H9 (cell line): ENCODE results near the gene LITAFD. TPM values are rescaled to one million over a fixed set of nuclear protein-coding genes. Genes with fewer than 3 reads are reported as not detected.

Source experiments
- DNase-seq: peaks from one replicate; pipeline ENCODE4 v3.0.0-alpha.2; 2017
- H2AFZ ChIP-seq: one replicate; pipeline ENCODE4 v1.6.1; 2013; ENCODE audit warnings: mild to moderate bottlenecking, low read length, control low read depth, moderate library complexity
- H2AK5ac ChIP-seq: 2 replicates; pipeline ENCODE4 v1.6.1; 2013; ENCODE audit warnings: low read length, control low read depth, mixed read lengths; ENCODE audit not compliant: insufficient read length
- H2BK120ac ChIP-seq: one replicate; pipeline ENCODE4 v1.6.1; 2013; ENCODE audit warnings: low read depth, mild to moderate bottlenecking, low read length, control low read depth, inconsistent platforms; ENCODE audit not compliant: poor library complexity, severe bottlenecking
- H2BK12ac ChIP-seq: 2 replicates; pipeline ENCODE4 v1.6.1; 2013; ENCODE audit warnings: low read length, control low read depth, mixed read lengths, low read depth; ENCODE audit not compliant: insufficient read length
- H2BK15ac ChIP-seq: 2 replicates; pipeline ENCODE4 v1.6.1; 2013; ENCODE audit warnings: low read depth, low read length, control low read depth
- H2BK20ac ChIP-seq: one replicate; pipeline ENCODE4 v1.6.1; 2013; ENCODE audit warnings: low read depth, mild to moderate bottlenecking, low read length, control low read depth, inconsistent platforms; ENCODE audit not compliant: poor library complexity, severe bottlenecking
- H2BK5ac ChIP-seq: 2 replicates; pipeline ENCODE4 v1.6.1; 2013; ENCODE audit warnings: low read length, control low read depth, mixed read lengths; ENCODE audit not compliant: insufficient read length
- H3K14ac ChIP-seq: 2 replicates; pipeline ENCODE4 v1.6.1; 2013; ENCODE audit warnings: low read length, control low read depth; ENCODE audit not compliant: insufficient read depth
- H3K18ac ChIP-seq: 2 replicates; pipeline ENCODE4 v1.6.1; 2013; ENCODE audit warnings: low read depth, mild to moderate bottlenecking, mixed read lengths, low read length, control low read depth; ENCODE audit not compliant: insufficient read length
- H3K23ac ChIP-seq: 2 replicates; pipeline ENCODE4 v1.6.1; 2013; ENCODE audit warnings: low read length, control low read depth, mixed read lengths, low read depth; ENCODE audit not compliant: insufficient read length
- H3K23me2 ChIP-seq: 2 replicates; pipeline ENCODE4 v1.6.1; 2013; ENCODE audit warnings: low read depth, mild to moderate bottlenecking, mixed read lengths, low read length, control low read depth; ENCODE audit not compliant: insufficient read length, poor library complexity, severe bottlenecking
- H3K27ac ChIP-seq: 2 replicates; pipeline ENCODE4 v1.5.1; 2013; ENCODE audit warnings: low read length, control low read depth, mixed read lengths, low read depth; ENCODE audit not compliant: insufficient read length
- H3K27me3 ChIP-seq: 2 replicates; pipeline ENCODE4 v1.6.1; 2013; ENCODE audit warnings: low read length, control low read depth, inconsistent platforms; ENCODE audit not compliant: insufficient read depth
- H3K4ac ChIP-seq: 2 replicates; pipeline ENCODE4 v1.6.1; 2013; ENCODE audit warnings: low read depth, mild to moderate bottlenecking, control low read depth, inconsistent platforms, low read length, moderate library complexity
- H3K4me1 ChIP-seq: 2 replicates; pipeline ENCODE4 v1.6.1; 2013; ENCODE audit warnings: low read length, control low read depth, inconsistent platforms; ENCODE audit not compliant: insufficient read depth
- H3K4me2 ChIP-seq: 2 replicates; pipeline ENCODE4 v1.6.1; 2013; ENCODE audit warnings: low read length, control low read depth, mixed read lengths; ENCODE audit not compliant: insufficient read length, insufficient read depth
- H3K56ac ChIP-seq: 2 replicates; pipeline ENCODE4 v1.6.1; 2013; ENCODE audit warnings: low read depth, mild to moderate bottlenecking, mixed read lengths, low read length, control low read depth; ENCODE audit not compliant: insufficient read length
- H3K79me1 ChIP-seq: 2 replicates; pipeline ENCODE4 v1.6.1; 2013; ENCODE audit warnings: low read depth, mild to moderate bottlenecking, moderate library complexity, low read length, control low read depth, inconsistent platforms; ENCODE audit not compliant: insufficient read depth, poor library complexity, severe bottlenecking
- H3K79me2 ChIP-seq: 2 replicates; pipeline ENCODE4 v1.6.1; 2013; ENCODE audit warnings: low read length, control low read depth, inconsistent platforms; ENCODE audit not compliant: insufficient read depth
- H3K9ac ChIP-seq: 2 replicates; pipeline ENCODE4 v1.6.1; 2013; ENCODE audit warnings: low read length, control low read depth, mixed read lengths; ENCODE audit not compliant: insufficient read length; ENCODE audit errors: extremely low read depth
- H3K9me3 ChIP-seq: one replicate; pipeline ENCODE4 v1.6.1; 2013; ENCODE audit warnings: low read depth, low read length, inconsistent platforms; ENCODE audit not compliant: control insufficient read depth
- H3T11ph ChIP-seq: one replicate; pipeline ENCODE4 v1.6.1; 2013; ENCODE audit warnings: mild to moderate bottlenecking, low read length, control low read depth, inconsistent platforms
- H4K20me1 ChIP-seq: one replicate; pipeline ENCODE4 v1.6.1; 2013; ENCODE audit not compliant: control insufficient read depth, insufficient read length, insufficient read depth
- H4K5ac ChIP-seq: 2 replicates; pipeline ENCODE4 v1.6.1; 2013; ENCODE audit warnings: low read depth, mild to moderate bottlenecking, mixed read lengths, low read length, control low read depth; ENCODE audit not compliant: insufficient read length
- H4K8ac ChIP-seq: replicated peaks from 2 replicates; pipeline ENCODE4 v1.6.1; 2013; ENCODE audit warnings: low read length, control low read depth, mixed read lengths, low read depth; ENCODE audit not compliant: insufficient read length
- H4K91ac ChIP-seq: 2 replicates; pipeline ENCODE4 v1.6.1; 2013; ENCODE audit warnings: low read depth, mild to moderate bottlenecking, moderate library complexity, mixed read lengths, low read length, control low read depth; ENCODE audit not compliant: insufficient read length
- H3K27ac Mint-ChIP-seq, 3 experiments: 2 replicates in 2 of 3; 3 replicates in 1 of 3; pipeline ENCODE4 v1.8.0; 2020 to 2021; ENCODE audit warnings: mixed read lengths in 3 of 3, mild to moderate bottlenecking in 1 of 3, moderate library complexity in 1 of 3
- H3K27me3 Mint-ChIP-seq: 2 replicates; pipeline ENCODE4 v1.8.0; 2021; ENCODE audit warnings: low read depth, mild to moderate bottlenecking, moderate library complexity, mixed read lengths
- H3K36me3 Mint-ChIP-seq, 3 experiments: 2 replicates in 2 of 3; 3 replicates in 1 of 3; pipeline ENCODE4 v1.8.0; 2020 to 2021; ENCODE audit warnings: low read depth in 3 of 3, mixed read lengths in 3 of 3; ENCODE audit not compliant: insufficient read depth in 1 of 3
- H3K4me1 Mint-ChIP-seq, 2 experiments: 2 replicates each; pipeline ENCODE4 v1.8.0; 2020; ENCODE audit warnings: mixed read lengths in 2 of 2
- H3K4me3 Mint-ChIP-seq, 2 experiments: 2 replicates in 1 of 2; 3 replicates in 1 of 2; pipeline ENCODE4 v1.8.0; 2020 to 2021; ENCODE audit warnings: mild to moderate bottlenecking in 2 of 2, mixed read lengths in 2 of 2, moderate library complexity in 1 of 2
- H3K9me3 Mint-ChIP-seq, 2 experiments: 2 replicates in 1 of 2; 3 replicates in 1 of 2; pipeline ENCODE4 v1.8.0; 2020; ENCODE audit warnings: mild to moderate bottlenecking in 2 of 2, mixed read lengths in 2 of 2, moderate library complexity in 1 of 2
- WGBS: extraction: QIAGEN DNeasy Blood & Tissue Kit; methylation state at CpG from one replicate; pipeline ENCODE4 v1.1.7; 2013; ENCODE audit warnings: missing lambda C conversion rate, low lambda C conversion rate, mixed read lengths; ENCODE audit not compliant: insufficient read length; ENCODE audit errors: extremely low coverage; 5-methylcytosine and 5-hydroxymethylcytosine counted together
- total RNA-seq: library from RNA; stranded (reverse); gene quantifications from 2 replicates; pipeline ENCODE4 v1.2.1, GENCODE V29; 2021
- TF ChIP-seq, protein P1 (sequence below): fragments of 200-600 bp; sonication (generic); conservative IDR thresholded peaks from 3 replicates; pipeline ENCODE4 v1.8.0; 2021; ENCODE audit warnings: antibody characterized with exemption, mild to moderate bottlenecking

LITAFD gene
- total RNA-seq, 1 experiment from 2014 or later = not detected

DNA sequence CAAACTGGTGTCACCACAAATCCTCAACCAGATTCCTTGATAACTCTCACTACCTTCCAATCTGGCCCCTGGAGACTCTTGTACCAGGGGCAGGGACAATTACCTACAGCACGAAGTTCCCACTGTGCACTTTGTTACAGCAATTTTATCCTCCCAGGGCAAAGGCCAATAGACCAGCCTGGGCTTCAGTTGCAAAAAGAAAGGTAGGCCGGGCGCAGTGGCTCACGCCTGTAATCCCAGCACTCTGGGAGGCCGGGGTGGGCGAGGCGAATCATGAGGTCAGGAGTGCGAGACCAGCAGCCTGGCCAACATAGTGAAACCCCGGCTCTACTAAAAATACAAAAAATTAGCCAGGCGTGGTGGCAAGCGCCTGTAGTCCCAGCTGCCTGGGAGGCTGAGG is 44.7 kb downstream of the LITAFD start:
- H3K79me1 ChIP-seq = peaks cover 6% of the 10 kb centered on the region
- H4K8ac ChIP-seq = no peak overlapping the region
- no peak overlapping the region for H3K4ac ChIP-seq
- no peak overlapping the region for H3T11ph ChIP-seq
- no peak overlapping the region for H4K91ac ChIP-seq
- H3K9ac ChIP-seq = no peak overlapping the region
- H2BK120ac ChIP-seq = no peak overlapping the region
- H3K23me2 ChIP-seq = no peaks in the 10 kb centered on the region
- no peak overlapping the region for H2AK5ac ChIP-seq
- no CpG with 5 or more reads among the region's 11 CpGs for WGBS
- peaks cover 31% of the 10 kb centered on the region; the same call in 1 of the 2 replicates for H3K79me2 ChIP-seq
- H3K9me3 Mint-ChIP-seq = no peaks in the 10 kb centered on the region
- H3K27ac Mint-ChIP-seq = peak overlapping the region in 2 of 3 experiments; percentile 38 to 51; a peak in 2 of 7 replicates
- H3K4me2 ChIP-seq = no peak overlapping the region
- TF ChIP-seq, protein P1, sequence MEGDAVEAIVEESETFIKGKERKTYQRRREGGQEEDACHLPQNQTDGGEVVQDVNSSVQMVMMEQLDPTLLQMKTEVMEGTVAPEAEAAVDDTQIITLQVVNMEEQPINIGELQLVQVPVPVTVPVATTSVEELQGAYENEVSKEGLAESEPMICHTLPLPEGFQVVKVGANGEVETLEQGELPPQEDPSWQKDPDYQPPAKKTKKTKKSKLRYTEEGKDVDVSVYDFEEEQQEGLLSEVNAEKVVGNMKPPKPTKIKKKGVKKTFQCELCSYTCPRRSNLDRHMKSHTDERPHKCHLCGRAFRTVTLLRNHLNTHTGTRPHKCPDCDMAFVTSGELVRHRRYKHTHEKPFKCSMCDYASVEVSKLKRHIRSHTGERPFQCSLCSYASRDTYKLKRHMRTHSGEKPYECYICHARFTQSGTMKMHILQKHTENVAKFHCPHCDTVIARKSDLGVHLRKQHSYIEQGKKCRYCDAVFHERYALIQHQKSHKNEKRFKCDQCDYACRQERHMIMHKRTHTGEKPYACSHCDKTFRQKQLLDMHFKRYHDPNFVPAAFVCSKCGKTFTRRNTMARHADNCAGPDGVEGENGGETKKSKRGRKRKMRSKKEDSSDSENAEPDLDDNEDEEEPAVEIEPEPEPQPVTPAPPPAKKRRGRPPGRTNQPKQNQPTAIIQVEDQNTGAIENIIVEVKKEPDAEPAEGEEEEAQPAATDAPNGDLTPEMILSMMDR = no peak
- H2BK12ac ChIP-seq = no peak overlapping the region
- H3K27me3 ChIP-seq = no peaks in the 10 kb centered on the region
- no peak overlapping the region for H2AFZ ChIP-seq
- H3K27ac ChIP-seq = no peak overlapping the region
- H4K20me1 ChIP-seq = no peaks in the 10 kb centered on the region
- no peak overlapping the region for H4K5ac ChIP-seq
- no peak overlapping the region for H2BK15ac ChIP-seq
- H3K36me3 Mint-ChIP-seq = peaks cover 34 to 66% (median 47%) of the 10 kb centered on the region in 3 experiments; a peak in 6 of 7 replicates
- H3K4me3 Mint-ChIP-seq = no peak overlapping the region
- H3K14ac ChIP-seq = no peak overlapping the region
- no peak overlapping the region for H2BK5ac ChIP-seq
- H2BK20ac ChIP-seq = no peak overlapping the region
- H3K4me1 ChIP-seq = no peaks in the 10 kb centered on the region
- peaks cover 12 to 15% of the 10 kb centered on the region in 2 experiments for H3K4me1 Mint-ChIP-seq
- DNase-seq = no peak
- H3K9me3 ChIP-seq = no peaks in the 10 kb centered on the region
- H3K27me3 Mint-ChIP-seq = no peaks in the 10 kb centered on the region
- no peak overlapping the region for H3K18ac ChIP-seq
- H3K23ac ChIP-seq = no peak overlapping the region
- H3K56ac ChIP-seq = no peak overlapping the region
